ENCODE results near the gene LRIG2. TPM values are rescaled to one million over a fixed set of nuclear protein-coding genes. Genes with fewer than 3 reads are reported as not detected.

LRIG2 gene
- total RNA-seq, 1 experiment from 2014 or later, result 22.6 TPM

DNA sequence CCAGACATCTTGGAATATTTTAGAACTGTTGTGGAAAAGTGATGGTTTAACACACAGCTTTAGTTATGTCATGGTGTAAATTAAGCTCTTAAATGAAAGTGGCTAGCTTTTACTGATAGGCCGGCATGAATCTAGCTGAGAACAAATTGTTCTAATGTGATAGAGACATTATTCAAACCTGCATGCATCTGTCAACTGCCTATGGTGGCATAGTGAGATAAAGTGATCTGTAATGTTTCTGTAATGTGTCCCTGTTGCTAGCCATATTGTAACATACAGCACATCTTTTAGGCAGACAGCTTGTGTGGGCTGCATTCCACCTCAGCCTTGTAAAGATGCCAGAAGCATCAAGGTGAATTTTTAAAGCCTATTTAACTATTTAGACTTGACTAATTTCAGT, 16.0 kb downstream of the LRIG2 start:
- Histone ChIP-seq H3K27me3 (ENCODE audit: control insufficient read depth, insufficient read depth, low read length) (no peaks in the 10 kb centered on the region), H3K4me3 (ENCODE audit: insufficient read depth, low read depth, low read length) (no peak overlapping the region), H3K36me3 (replicated peaks; ENCODE audit: control insufficient read depth, insufficient read depth, low read length) (peaks cover 1% of the 10 kb centered on the region)
- no peak for DNase-seq

DNA sequence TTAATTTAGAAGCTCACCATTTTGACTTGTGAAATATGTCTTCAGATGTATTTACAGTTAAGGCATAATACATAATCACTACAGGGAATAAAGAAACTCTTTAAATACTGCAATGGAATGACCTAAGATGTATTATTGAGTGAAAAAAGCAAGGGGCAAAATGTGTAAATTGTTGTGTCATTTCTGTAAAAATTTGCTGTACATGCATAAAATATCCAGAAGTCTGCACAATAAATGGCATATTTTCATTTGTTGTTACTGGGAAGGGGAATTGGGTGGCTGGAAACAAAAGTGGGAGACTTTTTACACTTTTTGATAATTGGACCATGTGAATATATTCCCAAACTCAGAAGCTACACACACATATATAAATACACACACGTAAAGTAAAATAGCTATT, 17.1 kb downstream of the LRIG2 start:
- no peak overlapping the region for H3K4me3 ChIP-seq (ENCODE audit: insufficient read depth, low read depth, low read length)

DNA sequence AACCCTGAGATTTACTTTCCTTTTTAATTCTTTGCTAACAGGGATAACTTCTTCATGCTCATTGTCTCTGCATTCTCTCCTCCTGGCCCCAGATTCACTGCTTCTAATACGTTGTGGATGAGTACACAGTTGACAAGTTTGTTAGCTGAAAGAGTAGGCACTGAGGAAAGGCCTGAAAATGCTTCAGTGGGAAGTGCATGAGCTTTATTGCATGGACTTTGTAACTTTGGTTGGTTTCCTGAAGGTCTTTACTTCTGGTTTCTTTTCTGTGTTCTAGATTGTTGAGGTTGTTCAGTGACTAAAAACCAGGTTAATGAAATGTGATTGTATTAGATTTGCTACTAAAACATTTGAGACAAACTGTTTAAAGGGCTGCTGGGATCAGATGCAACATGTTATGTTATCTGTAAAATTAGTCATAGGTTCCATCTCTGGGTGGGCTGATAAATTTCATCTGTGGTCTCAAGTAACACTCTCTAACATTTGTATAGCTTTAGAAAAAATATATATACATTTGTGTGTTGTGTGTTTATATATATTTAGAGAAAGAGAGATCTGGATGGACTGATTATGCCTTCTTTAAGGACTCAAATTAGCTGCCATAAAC, 19.1 kb downstream of the LRIG2 start:
- Histone ChIP-seq H3K27me3 (ENCODE audit: control insufficient read depth, insufficient read depth, low read length) (no peaks in the 10 kb centered on the region), H3K36me3 (replicated peaks; ENCODE audit: control insufficient read depth, insufficient read depth, low read length) (peaks cover 15% of the 10 kb centered on the region), H3K4me3 (ENCODE audit: insufficient read depth, low read depth, low read length) (no peak overlapping the region)
- no peak for DNase-seq

More for the DNA sequence above, 17.1 kb downstream of the LRIG2 start:
- H3K27me3 ChIP-seq (ENCODE audit: control insufficient read depth, insufficient read depth, low read length), result no peaks in the 10 kb centered on the region
- H3K36me3 ChIP-seq (replicated peaks; ENCODE audit: control insufficient read depth, insufficient read depth, low read length), result peaks cover 5% of the 10 kb centered on the region
- DNase-seq, result no peak

DNA sequence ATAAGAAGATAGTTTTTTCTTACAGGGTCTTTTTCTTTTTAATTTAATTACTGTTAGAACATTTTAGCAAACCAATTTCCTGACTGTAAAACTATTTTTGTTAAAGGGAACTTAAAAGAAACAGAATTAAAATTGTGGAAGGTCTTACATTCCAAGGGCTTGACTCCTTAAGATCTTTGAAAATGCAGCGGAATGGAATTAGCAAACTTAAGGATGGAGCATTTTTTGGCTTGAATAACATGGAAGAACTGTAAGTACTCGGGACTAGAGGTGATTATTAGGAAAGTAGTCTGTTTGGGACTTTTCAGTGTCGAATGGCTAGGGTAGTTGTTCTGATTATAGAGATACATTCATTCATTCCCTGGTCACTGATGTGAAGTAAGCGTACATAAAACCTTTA, 21.5 kb downstream of the LRIG2 start:
- DNase-seq, result no peak
- Histone ChIP-seq H3K36me3 (replicated peaks; ENCODE audit: control insufficient read depth, insufficient read depth, low read length) (peaks cover 20% of the 10 kb centered on the region), H3K27me3 (ENCODE audit: control insufficient read depth, insufficient read depth, low read length) (no peaks in the 10 kb centered on the region), H3K4me3 (ENCODE audit: insufficient read depth, low read depth, low read length) (no peak overlapping the region)

DNA sequence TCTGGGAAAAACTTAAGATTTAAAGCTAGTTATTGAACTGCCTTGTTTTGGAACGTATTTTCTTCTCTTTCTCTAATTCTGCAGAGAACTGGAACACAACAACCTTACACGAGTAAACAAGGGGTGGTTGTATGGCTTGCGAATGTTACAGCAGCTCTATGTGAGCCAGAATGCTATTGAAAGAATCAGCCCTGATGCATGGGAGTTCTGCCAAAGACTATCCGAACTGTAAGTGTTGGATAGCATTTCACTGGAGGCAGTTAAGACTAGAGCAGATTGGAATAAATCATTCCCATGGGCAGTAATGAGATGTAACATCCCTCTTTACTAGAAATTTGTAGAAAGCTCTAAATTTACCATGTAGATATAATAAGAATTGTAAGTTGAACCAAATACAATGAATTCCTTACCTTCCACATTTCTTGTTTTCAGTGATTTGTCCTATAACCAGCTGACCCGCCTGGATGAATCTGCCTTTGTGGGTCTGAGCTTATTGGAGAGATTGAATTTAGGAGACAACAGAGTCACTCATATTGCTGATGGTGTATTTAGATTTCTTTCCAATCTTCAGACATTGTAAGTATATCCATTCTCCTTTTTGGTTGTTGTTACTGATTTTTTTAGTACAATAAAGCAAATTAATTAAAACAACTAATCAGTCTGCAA, 22.9 kb downstream of the LRIG2 start:
- H3K27me3 ChIP-seq (ENCODE audit: control insufficient read depth, insufficient read depth, low read length), result no peaks in the 10 kb centered on the region
- no peak overlapping the region for H3K4me3 ChIP-seq (ENCODE audit: insufficient read depth, low read depth, low read length)
- H3K36me3 ChIP-seq (replicated peaks; ENCODE audit: control insufficient read depth, insufficient read depth, low read length), result peaks cover 30% of the 10 kb centered on the region
- no peak for DNase-seq

DNA sequence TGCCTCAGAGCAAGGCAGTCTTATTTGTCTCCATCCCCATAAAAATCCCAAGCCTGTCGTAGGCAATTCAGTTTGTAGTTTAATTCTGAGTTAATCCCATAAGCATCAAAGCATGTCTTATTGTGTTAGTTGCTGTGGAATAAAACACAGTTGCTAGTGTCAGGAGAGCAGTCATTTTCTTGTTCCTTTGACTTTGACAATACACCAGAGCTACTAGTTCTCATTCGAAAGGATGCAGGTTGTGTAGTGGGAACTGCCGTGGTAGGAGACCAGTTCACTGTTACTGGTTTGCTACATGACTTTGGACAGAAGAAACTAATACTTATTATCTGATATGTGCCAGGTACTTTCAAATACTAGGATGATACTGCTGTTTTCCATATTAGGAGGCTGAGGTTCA, 23.5 kb downstream of the LRIG2 start:
- Histone ChIP-seq H3K4me3 (ENCODE audit: insufficient read depth, low read depth, low read length) (no peak overlapping the region), H3K36me3 (replicated peaks; ENCODE audit: control insufficient read depth, insufficient read depth, low read length) (peaks cover 34% of the 10 kb centered on the region), H3K27me3 (ENCODE audit: control insufficient read depth, insufficient read depth, low read length) (no peaks in the 10 kb centered on the region)
- DNase-seq, result no peak

DNA sequence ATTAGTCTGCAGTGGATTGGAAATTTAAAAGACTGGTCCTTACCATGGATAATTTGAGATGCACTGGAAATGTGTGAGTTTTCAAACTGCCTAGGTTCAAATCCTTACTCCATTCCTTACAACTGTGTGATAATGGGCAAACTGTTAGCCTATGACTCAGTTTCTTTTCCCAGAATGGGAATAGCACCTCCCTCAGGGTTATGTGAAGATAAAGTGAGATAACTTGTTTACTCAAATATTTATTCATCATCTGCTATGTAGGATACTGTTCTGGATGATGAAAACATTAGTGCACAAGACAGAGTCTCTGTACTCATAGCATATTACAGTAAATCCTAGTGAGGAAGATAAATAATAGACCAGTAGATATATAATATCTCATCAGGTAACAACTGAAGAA, 28.6 kb downstream of the LRIG2 start:
- Histone ChIP-seq H3K4me3 (ENCODE audit: insufficient read depth, low read depth, low read length) (no peak overlapping the region), H3K36me3 (replicated peaks; ENCODE audit: control insufficient read depth, insufficient read depth, low read length) (peaks cover 35% of the 10 kb centered on the region), H3K27me3 (ENCODE audit: control insufficient read depth, insufficient read depth, low read length) (no peaks in the 10 kb centered on the region)
- no peak for DNase-seq

DNA sequence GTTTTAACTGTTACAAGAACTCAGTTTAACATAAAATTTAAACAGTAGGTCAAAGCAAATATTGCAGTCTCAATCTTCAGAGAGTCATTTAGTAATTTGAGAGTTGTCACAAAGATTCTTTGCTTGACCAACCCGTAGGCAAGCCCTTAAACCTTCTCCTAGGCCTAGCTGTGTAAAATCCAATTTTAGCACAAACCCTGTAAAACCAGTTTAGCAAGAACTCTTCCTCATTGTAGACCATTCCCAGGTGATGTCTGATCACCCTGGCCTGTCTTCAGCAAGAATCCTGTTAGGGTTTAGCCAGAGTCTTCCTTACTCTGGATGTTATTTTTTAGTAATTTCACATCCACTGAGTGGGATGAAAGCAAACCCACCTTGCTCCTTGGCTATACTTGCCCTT, 30.1 kb downstream of the LRIG2 start:
- Histone ChIP-seq H3K4me3 (ENCODE audit: insufficient read depth, low read depth, low read length) (no peak overlapping the region), H3K36me3 (replicated peaks; ENCODE audit: control insufficient read depth, insufficient read depth, low read length) (peaks cover 31% of the 10 kb centered on the region), H3K27me3 (ENCODE audit: control insufficient read depth, insufficient read depth, low read length) (no peaks in the 10 kb centered on the region)
- no peak for DNase-seq

DNA sequence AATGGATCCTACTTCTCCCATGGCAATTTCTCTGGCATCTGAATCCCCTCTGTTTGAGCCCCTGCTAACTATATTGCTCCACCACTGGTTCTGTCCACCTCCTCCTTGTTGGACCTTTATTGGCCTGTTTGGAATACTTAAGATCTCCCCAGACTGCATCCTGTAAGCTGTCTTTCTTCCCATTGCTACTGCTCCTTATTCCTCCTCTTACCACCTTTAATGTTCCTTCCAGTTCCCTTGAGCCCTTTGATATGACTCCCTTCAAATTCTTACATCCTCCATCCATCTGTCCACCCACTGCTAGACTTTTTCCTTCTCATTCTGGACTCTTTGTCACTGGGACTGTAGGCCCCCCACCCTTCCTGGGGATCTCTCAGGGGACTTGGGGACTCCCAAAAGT, 31.0 kb downstream of the LRIG2 start:
- no peak for DNase-seq
- Histone ChIP-seq H3K4me3 (ENCODE audit: insufficient read depth, low read depth, low read length) (no peak overlapping the region), H3K27me3 (ENCODE audit: control insufficient read depth, insufficient read depth, low read length) (no peaks in the 10 kb centered on the region), H3K36me3 (replicated peaks; ENCODE audit: control insufficient read depth, insufficient read depth, low read length) (peaks cover 28% of the 10 kb centered on the region)

DNA sequence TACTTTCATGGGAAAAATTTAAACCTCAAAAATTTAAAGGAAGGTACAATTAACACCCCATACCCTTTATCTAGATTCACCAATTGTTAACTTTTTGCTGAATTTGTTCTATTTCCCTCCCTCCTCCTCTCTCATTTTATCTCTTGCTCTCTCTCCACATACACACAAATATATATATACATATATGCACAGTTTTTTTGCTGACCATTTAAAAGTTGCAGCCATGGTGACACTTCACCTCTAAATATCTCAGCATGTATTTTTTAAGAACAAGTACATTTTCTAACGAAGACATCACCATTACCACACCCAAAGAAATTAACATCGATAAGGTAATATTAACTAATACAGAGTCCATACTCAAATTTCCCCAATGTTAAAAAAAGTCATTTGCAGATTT, 33.9 kb downstream of the LRIG2 start:
- no peak for DNase-seq
- Histone ChIP-seq H3K27me3 (ENCODE audit: control insufficient read depth, insufficient read depth, low read length) (no peaks in the 10 kb centered on the region), H3K4me3 (ENCODE audit: insufficient read depth, low read depth, low read length) (no peak overlapping the region), H3K36me3 (replicated peaks; ENCODE audit: control insufficient read depth, insufficient read depth, low read length) (peaks cover 29% of the 10 kb centered on the region)

DNA sequence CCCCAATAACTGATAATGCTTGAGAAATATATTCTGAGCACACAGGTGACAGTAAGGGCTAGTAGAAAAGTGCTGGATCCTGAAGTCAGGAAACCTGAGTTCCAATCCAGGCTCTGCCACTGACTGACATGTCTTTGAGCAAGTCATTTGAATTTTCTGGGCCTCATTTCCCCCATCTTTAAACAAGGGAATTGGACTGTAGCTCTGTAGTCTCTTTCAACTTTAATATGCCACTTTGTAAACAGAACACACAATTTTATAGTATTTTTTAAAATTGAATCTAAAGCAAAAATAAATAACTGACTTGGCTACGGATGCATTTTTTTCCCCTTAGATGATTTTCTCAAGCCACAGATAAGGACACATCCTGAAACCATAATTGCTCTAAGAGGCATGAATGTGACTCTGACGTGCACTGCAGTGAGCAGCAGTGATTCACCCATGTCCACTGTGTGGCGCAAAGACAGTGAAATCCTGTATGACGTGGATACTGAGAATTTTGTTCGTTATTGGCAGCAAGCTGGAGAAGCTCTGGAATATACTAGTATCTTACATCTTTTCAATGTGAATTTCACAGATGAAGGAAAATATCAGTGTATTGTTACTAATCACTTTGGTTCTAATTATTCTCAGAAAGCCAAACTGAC, 37.0 kb downstream of the LRIG2 start:
- H3K4me3 ChIP-seq (ENCODE audit: insufficient read depth, low read depth, low read length), result no peak overlapping the region
- DNase-seq, result no peak
- no peaks in the 10 kb centered on the region for H3K27me3 ChIP-seq (ENCODE audit: control insufficient read depth, insufficient read depth, low read length)
- H3K36me3 ChIP-seq (replicated peaks; ENCODE audit: control insufficient read depth, insufficient read depth, low read length), result peaks cover 37% of the 10 kb centered on the region

DNA sequence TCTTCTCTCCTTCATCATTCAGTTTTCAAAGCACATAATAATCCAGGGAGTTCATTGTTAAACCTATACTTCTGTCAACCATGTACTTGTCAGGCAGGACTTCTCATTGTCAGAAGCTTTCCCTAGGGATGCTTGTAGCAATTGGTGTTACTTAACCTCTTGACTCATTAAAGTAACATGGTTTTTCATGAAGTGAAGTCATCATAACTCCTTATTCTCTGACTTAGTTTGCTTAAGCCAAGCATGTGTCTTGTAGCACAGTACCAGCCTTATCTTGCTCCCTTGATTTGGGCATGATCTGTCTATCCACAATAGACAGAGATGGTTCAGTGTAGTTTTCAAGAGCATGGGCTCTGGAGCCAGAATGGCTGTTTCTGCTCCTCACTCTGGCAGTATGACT, 45.3 kb downstream of the LRIG2 start:
- Histone ChIP-seq H3K36me3 (replicated peaks; ENCODE audit: control insufficient read depth, insufficient read depth, low read length) (peaks cover 40% of the 10 kb centered on the region), H3K4me3 (ENCODE audit: insufficient read depth, low read depth, low read length) (no peak overlapping the region)
- DNase-seq, result no peak

DNA sequence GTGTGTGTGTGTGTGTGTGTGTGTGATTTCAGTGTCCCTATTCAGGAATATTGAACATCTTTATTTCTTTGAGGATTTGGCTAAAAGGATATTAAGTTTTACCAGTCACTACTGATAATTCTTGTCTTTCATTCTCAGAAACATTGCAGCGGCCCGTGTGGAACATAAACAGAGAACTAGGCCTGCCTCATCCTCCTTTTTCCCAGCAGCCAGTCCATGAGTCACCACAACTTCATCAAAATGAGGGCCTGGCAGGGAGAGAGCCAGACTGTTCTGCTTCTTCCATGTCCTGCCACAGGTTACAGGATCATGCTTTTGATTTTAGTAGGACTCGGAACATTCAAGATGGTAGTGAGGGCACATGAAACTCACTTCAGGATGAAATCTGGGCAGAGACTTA, 50.7 kb downstream of the LRIG2 start:
- H3K36me3 ChIP-seq (replicated peaks; ENCODE audit: control insufficient read depth, insufficient read depth, low read length), result peaks cover 30% of the 10 kb centered on the region
- H3K4me3 ChIP-seq (ENCODE audit: insufficient read depth, low read depth, low read length), result no peak overlapping the region
- H3K27me3 ChIP-seq (ENCODE audit: control insufficient read depth, insufficient read depth, low read length), result no peaks in the 10 kb centered on the region
- no peak for DNase-seq

More for the DNA sequence above, 45.3 kb downstream of the LRIG2 start:
- H3K27me3 ChIP-seq (ENCODE audit: control insufficient read depth, insufficient read depth, low read length), result no peaks in the 10 kb centered on the region

DNA sequence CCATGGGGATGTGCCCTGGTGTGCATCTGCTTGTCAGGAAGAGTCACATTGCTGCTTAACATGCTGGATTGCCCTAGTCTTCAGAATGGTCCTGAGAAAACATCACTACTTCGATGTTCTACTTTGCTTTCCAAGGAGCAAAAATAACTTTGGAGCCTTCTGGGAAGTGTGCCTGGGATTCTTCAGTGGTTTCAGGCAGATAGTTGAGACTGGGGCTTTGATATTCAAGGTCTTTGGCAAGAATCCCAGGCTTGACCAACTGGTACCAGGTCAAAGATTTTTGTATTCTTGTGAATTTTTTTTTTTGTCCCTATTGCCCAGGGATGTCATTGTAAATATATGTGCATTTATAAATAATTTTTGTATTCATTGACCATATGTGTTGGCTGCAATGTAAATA, 51.4 kb downstream of the LRIG2 start:
- Histone ChIP-seq H3K27me3 (ENCODE audit: control insufficient read depth, insufficient read depth, low read length) (no peaks in the 10 kb centered on the region), H3K36me3 (replicated peaks; ENCODE audit: control insufficient read depth, insufficient read depth, low read length) (peaks cover 27% of the 10 kb centered on the region), H3K4me3 (ENCODE audit: insufficient read depth, low read depth, low read length) (no peak overlapping the region)
- DNase-seq, result no peak

DNA sequence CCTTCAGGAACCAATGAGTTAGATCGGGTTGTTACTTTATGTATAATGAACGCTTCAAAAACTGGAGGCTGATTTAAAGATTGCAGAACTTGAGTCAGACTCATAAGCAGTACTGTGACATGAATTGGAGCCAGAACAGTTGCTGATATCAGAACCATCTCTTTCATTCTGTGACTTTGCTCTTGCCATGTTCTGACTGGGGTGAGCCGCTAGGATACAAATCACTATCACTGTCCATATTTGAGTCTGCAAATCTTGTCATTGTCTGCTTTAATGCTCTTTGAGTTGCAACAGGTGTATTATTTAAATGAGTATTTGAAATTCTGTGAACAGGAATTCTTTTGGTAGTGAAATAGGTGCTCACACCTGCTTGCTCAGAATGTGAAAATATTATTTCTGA, 52.5 kb downstream of the LRIG2 start:
- DNase-seq, result no peak
- H3K36me3 ChIP-seq (replicated peaks; ENCODE audit: control insufficient read depth, insufficient read depth, low read length), result peaks cover 22% of the 10 kb centered on the region
- H3K4me3 ChIP-seq (ENCODE audit: insufficient read depth, low read depth, low read length), result no peak overlapping the region
- H3K27me3 ChIP-seq (ENCODE audit: control insufficient read depth, insufficient read depth, low read length), result no peaks in the 10 kb centered on the region
